ENCODE results near the gene CCDC149. TPM values are rescaled to one million over a fixed set of nuclear protein-coding genes. Genes with fewer than 3 reads are reported as not detected.

CCDC149 gene
- 16.8 and 24.5 TPM in 2 replicates for total RNA-seq

DNA sequence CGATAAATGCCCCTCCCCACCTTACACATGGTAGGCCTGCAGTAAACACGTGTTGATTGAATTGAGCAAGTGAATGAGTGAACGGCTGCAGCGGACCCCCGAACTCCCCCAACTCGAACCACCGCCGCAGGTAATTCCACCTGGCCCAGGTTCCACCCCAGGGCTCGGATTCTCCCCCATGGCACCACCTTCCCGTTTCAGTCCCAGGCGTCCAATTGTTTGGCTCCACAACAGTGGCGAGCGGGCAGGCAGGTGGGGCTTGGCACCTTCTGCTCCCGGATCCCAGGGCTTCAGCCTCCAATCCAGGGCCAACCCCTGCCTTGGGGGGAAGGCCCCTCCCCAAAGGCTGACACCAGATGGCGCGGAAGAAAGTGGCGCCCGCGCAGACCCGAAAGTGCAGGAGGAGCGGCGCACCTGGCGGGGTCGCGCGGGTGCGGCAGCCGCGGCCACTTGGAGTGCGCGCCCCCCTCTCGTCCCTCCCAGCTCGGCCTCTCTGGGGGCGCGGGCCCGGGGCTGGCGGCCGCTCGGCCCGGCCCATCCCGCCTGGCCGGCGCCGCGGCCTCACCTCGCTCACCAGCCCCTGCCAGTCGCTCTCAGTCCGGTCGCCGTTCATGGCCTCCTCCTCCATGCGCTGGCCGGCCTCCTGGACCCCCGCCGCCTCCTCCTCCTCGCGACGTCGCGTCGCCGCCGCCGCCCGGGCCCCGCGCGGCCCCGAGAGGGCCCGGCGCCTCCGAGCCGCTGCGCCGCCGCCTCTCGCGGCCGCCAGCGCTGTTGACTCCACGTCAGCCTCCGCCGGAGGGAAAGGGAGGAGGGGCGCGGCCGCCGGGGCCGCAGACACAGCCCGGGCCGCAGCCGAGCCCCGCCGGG lies at the start of gene CCDC149:
Gene CCDC149, minus strand, starts transcription at position 791 of the 867 bp plus-strand sequence. Its CDS starts 178 bp downstream, at position 613.

DNA sequence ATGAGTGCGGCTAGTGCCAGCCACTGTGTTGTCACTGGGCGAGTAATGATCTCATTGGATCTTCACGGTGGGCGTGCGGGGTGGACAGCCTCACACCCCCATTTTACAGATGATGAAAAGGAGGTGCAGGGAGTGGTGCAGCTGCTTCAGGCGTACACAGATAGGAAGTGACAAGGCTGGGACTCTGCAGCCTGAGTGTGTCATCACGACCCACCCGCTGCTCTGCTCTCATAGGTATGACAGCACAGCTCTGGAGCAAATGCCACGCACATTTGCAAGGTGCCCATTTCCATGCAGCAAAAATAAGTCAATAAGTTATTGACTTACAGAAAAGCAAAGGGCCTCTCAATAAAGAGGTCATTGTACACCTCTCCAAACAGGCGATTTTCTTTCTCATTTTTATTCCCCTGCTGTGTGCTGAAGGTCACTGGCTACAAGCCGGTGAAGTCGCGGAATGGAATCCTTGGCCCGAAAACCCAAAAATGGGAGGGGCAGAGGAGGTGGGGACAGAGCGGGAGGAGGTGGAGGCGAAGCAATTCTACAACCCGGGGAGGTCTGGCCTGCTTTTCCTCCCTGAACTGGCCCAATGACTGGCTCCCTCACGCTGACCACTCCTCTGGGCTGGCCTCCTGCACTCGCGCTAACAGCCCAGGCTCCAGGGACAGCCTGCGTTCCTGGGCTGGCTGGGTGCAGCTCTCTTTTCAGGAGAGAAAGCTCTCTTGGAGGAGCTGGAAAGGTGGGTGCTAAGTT lies 117.8 kb downstream of the CCDC149 start, which contains the start of gene SOD3:
Gene SOD3, plus strand, starts transcription at position 658 of the 750 bp plus-strand sequence. CDS start 3,949 bp downstream, outside the sequence.

Other genes with a start within 250 kb of the CCDC149 start
- gene SOD3, start 117.5 kb downstream of the CCDC149 start, total RNA-seq = under 0.01 and 0.11 TPM in 2 replicates
- gene LGI2, start 117.9 kb upstream of the CCDC149 start, total RNA-seq = under 0.01 TPM in 2 replicates
- gene SEPSECS, start 247.4 kb upstream of the CCDC149 start, total RNA-seq = 8.8 and 10.0 TPM in 2 replicates

Data from dermis lymphatic vessel endothelial cell (primary cell).